HepG2 (cell line): ENCODE measurements around the gene VPS26B. TPM values are rescaled to one million over a fixed set of nuclear protein-coding genes. Genes with fewer than 3 reads are reported as not detected.

Experiments used
- FOXA1 ChIP-seq, 2 experiments: fragments of 450-650 bp in 1 of 2; sonication (generic) in 1 of 2; formaldehyde crosslinking in 1 of 2; IDR thresholded peaks; 2 replicates each; pipeline versions ENCODE4 v1.4.0 to v1.6.1; 2016 to 2020; ENCODE audit warnings: missing genetic modification reagents in 1 of 2
- GFI1 ChIP-seq: sonication (generic); formaldehyde crosslinking; IDR thresholded peaks from 2 replicates; pipeline ENCODE4 v1.5.0; 2020; ENCODE audit warnings: missing genetic modification reagents, mild to moderate bottlenecking, borderline replicate concordance
- HOXD1 ChIP-seq: sonication (generic); formaldehyde crosslinking; IDR thresholded peaks from 2 replicates; pipeline ENCODE4 v1.5.0; 2020; ENCODE audit warnings: missing genetic modification reagents
- IKZF1 ChIP-seq: fragments of 450-650 bp; IDR thresholded peaks from 2 replicates; pipeline ENCODE4 v1.7.1; 2016
- NFE2L2 ChIP-seq: fragments of 150-350 bp; IDR thresholded peaks from 2 replicates; pipeline ENCODE4 v1.6.1; 2014; ENCODE audit warnings: low read length
- NFYC ChIP-seq: IDR thresholded peaks from 2 replicates; pipeline ENCODE4 v1.6.1; 2016; ENCODE audit warnings: missing genetic modification reagents, missing compliant biosample characterization
- SKIL ChIP-seq: sonication (generic); formaldehyde crosslinking; IDR thresholded peaks from 2 replicates; pipeline ENCODE4 v1.8.0; 2022; ENCODE audit warnings: missing genetic modification reagents, mild to moderate bottlenecking, moderate library complexity, borderline replicate concordance
- ZFP36L2 ChIP-seq: sonication (generic); formaldehyde crosslinking; IDR thresholded peaks from 2 replicates; pipeline ENCODE4 v1.4.0; 2020; ENCODE audit warnings: missing genetic modification reagents
- ZNF513 ChIP-seq: sonication (generic); formaldehyde crosslinking; conservative IDR thresholded peaks from 2 replicates; pipeline ENCODE4 v1.5.0; 2020; ENCODE audit warnings: missing genetic modification reagents
- ZNF576 ChIP-seq: sonication (generic); formaldehyde crosslinking; IDR thresholded peaks from 2 replicates; pipeline ENCODE4 v1.4.0; 2020; ENCODE audit warnings: mild to moderate bottlenecking, missing genetic modification reagents
- ZNF746 ChIP-seq: sonication (generic); formaldehyde crosslinking; IDR thresholded peaks from 2 replicates; pipeline ENCODE4 v1.8.0; 2022; ENCODE audit warnings: mild to moderate bottlenecking, missing genetic modification reagents
- polyA plus RNA-seq, 8 experiments: library from polyadenylated mRNA; depleted of rRNA in 3 of 8; stranded (reverse) in 7 of 8; unstranded in 1 of 8; fragments of >200 nt; fragmentation: Illumina TruSeq in 4 of 8; extraction: Trizol in 4 of 8; gene quantifications; 2 replicates each; pipeline versions ENCODE4 v1.2.1 to v1.2.3, GENCODE V29; 2011 to 2016; ENCODE audit warnings: low read depth in 4 of 8, missing spikeins in 1 of 8, mixed read lengths in 1 of 8; ENCODE audit not compliant: insufficient read depth in 1 of 8
- total RNA-seq, 5 experiments: library from RNA; depleted of rRNA; stranded (reverse); fragments of >200 nt; fragmentation: Illumina TruSeq; extraction: Trizol; gene quantifications; 2 replicates each; pipeline ENCODE4 v1.2.3, GENCODE V29; 2016; ENCODE audit warnings: low read depth in 1 of 5
- TF ChIP-seq, protein P1 (sequence below): sonication (generic); formaldehyde crosslinking; IDR thresholded peaks from 2 replicates; pipeline ENCODE4 v1.8.1; 2023; ENCODE audit warnings: mild to moderate bottlenecking, missing genetic modification reagents
- TF ChIP-seq, protein P2 (sequence below): sonication (generic); formaldehyde crosslinking; IDR thresholded peaks from 2 replicates; pipeline ENCODE4 v1.5.0; 2020; ENCODE audit warnings: mild to moderate bottlenecking, missing genetic modification reagents
- TF ChIP-seq, protein P3 (sequence below): sonication (generic); formaldehyde crosslinking; IDR thresholded peaks from 2 replicates; pipeline ENCODE4; 2020; ENCODE audit warnings: missing genetic modification reagents, mild to moderate bottlenecking, borderline replicate concordance
- TF ChIP-seq, protein P4 (sequence below): sonication (generic); formaldehyde crosslinking; IDR thresholded peaks from 2 replicates; pipeline ENCODE4 v1.5.0; 2020; ENCODE audit warnings: mild to moderate bottlenecking, missing genetic modification reagents, borderline replicate concordance

Gene VPS26B
- total and polyA plus RNA-seq, 2 of the 13 experiments (the other 11 are each of a cell fraction or from before 2014, with no cell fraction given) = 20.2 to 23.2 TPM

DNA sequence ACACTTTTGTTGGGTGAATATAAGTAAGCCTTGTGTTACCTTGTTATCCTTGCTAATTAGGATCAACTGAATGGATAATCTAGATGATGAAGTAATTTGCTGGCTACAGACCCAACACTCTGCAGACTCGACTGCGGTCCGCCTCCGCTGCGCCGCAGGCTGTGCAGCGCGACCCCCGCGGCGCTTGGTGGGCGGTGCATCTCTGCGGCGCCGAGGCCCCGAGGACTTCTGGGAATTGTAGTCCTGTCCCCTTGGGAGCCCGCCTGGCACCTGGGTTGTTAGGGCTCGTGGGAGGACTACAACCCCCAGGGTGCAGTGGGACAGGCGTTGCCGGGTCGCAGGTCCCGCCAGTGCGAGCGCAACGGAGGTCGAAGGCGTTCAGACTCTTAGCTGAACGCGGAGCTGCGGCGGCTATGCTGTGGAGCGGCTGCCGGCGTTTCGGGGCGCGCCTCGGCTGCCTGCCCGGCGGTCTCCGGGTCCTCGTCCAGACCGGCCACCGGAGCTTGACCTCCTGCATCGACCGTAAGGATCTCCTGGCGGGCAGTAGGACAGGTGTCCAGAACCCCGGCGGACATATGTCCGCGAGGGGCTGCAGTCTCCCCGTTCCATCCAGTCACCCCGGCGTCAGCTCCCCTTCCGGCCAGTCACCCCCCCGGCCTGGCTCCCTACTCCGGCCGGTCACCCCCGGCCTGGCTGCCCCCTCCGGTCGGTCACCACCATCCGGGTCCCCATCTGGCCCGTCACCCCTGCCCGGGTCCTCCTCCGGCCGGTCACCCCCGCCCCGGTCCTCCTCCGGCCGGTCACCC, 28.9 kb downstream of the VPS26B start, which contains the start of the genes ACAD8 and THYN1 (continued):
- TF ChIP-seq, protein P1, sequence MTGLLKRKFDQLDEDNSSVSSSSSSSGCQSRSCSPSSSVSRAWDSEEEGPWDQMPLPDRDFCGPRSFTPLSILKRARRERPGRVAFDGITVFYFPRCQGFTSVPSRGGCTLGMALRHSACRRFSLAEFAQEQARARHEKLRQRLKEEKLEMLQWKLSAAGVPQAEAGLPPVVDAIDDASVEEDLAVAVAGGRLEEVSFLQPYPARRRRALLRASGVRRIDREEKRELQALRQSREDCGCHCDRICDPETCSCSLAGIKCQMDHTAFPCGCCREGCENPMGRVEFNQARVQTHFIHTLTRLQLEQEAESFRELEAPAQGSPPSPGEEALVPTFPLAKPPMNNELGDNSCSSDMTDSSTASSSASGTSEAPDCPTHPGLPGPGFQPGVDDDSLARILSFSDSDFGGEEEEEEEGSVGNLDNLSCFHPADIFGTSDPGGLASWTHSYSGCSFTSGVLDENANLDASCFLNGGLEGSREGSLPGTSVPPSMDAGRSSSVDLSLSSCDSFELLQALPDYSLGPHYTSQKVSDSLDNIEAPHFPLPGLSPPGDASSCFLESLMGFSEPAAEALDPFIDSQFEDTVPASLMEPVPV = no peak; the same call in 1 of the 2 replicates
- TF ChIP-seq SKIL (no peak), HOXD1 (CRISPR knock-in tag) (peak; percentile 56; the same call in 1 of the 2 replicates), NFYC (CRISPR knock-in tag) (peak; percentile 32), IKZF1 (no peak), ZFP36L2 (CRISPR knock-in tag) (no peak), ZNF513 (CRISPR knock-in tag) (no peak), NFE2L2 (no peak), ZNF746 (no peak), GFI1 (no peak), FOXA1 (IDR thresholded peaks at IDR 0.05) (no peak), FOXA1 (CRISPR knock-in tag; IDR thresholded peaks at IDR 0.05) (peak; percentile 30; the same call in 1 of the 2 replicates), ZNF576 (CRISPR knock-in tag) (no peak)
- TF ChIP-seq, protein P2, sequence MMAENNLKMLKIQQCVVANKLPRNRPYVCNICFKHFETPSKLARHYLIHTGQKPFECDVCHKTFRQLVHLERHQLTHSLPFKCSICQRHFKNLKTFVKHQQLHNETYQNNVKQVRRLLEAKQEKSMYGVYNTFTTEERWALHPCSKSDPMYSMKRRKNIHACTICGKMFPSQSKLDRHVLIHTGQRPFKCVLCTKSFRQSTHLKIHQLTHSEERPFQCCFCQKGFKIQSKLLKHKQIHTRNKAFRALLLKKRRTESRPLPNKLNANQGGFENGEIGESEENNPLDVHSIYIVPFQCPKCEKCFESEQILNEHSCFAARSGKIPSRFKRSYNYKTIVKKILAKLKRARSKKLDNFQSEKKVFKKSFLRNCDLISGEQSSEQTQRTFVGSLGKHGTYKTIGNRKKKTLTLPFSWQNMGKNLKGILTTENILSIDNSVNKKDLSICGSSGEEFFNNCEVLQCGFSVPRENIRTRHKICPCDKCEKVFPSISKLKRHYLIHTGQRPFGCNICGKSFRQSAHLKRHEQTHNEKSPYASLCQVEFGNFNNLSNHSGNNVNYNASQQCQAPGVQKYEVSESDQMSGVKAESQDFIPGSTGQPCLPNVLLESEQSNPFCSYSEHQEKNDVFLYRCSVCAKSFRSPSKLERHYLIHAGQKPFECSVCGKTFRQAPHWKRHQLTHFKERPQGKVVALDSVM (CRISPR knock-in tag) = no peak; the same call in 1 of the 2 replicates
- TF ChIP-seq, protein P3, sequence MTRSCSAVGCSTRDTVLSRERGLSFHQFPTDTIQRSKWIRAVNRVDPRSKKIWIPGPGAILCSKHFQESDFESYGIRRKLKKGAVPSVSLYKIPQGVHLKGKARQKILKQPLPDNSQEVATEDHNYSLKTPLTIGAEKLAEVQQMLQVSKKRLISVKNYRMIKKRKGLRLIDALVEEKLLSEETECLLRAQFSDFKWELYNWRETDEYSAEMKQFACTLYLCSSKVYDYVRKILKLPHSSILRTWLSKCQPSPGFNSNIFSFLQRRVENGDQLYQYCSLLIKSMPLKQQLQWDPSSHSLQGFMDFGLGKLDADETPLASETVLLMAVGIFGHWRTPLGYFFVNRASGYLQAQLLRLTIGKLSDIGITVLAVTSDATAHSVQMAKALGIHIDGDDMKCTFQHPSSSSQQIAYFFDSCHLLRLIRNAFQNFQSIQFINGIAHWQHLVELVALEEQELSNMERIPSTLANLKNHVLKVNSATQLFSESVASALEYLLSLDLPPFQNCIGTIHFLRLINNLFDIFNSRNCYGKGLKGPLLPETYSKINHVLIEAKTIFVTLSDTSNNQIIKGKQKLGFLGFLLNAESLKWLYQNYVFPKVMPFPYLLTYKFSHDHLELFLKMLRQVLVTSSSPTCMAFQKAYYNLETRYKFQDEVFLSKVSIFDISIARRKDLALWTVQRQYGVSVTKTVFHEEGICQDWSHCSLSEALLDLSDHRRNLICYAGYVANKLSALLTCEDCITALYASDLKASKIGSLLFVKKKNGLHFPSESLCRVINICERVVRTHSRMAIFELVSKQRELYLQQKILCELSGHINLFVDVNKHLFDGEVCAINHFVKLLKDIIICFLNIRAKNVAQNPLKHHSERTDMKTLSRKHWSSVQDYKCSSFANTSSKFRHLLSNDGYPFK = no peak
- TF ChIP-seq, protein P4, sequence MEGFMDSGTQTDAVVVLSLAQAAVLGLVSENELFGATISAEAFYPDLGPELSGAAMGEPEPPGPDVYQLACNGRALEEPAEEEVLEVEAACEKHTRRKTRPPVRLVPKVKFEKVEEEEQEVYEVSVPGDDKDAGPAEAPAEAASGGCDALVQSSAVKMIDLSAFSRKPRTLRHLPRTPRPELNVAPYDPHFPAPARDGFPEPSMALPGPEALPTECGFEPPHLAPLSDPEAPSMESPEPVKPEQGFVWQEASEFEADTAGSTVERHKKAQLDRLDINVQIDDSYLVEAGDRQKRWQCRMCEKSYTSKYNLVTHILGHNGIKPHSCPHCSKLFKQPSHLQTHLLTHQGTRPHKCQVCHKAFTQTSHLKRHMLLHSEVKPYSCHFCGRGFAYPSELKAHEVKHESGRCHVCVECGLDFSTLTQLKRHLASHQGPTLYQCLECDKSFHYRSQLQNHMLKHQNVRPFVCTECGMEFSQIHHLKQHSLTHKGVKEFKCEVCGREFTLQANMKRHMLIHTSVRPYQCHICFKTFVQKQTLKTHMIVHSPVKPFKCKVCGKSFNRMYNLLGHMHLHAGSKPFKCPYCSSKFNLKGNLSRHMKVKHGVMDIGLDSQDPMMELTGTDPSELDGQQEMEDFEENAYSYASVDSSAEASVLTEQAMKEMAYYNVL = no peak
